ENCODE data around the gene MEOX1.

MEOX1 gene

DNA sequence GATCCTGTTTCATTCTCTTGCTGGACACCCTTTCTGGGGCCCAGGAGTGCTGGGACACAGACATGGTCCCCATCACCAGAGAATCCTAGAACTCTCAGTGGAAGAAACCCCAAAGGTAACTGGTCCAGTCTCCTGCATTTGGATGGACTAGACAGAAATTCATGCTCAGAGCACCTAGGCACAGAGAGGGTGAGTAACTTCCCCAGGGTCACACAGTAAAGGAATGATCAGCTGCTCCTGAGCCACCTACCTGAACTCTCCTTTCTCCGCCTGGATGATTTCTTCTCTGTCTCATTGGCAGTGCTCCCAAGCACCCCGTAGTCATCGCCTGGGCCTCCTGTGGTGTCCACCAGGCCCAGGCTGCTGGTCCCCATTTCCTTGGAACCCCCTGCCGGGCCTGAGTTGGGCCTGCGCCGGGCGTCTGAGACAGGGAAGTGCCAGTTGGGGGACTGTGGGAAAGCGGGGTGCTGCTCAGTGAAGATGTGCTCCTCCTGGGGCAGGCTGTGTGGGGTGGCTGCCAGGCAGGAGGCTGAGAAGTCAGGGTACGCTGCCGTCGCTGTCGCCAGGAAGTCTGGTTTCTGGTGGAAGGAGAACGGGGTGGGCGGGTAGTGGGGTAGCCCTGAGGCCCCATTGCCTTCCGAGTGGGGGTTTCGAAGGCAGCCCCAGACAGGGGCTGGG, 767 bp downstream of the MEOX1 start:
- Histone ChIP-seq H3K9me3 (ENCODE audit: control insufficient read depth in 1 of 2, low read length in 2 of 2) (no peaks in the 10 kb centered on the region), H3K9ac (ENCODE audit: low read depth in 1 of 2, low read length in 2 of 2) (no peak overlapping the region), H3K36me3 (ENCODE audit: control insufficient read depth in 1 of 2, insufficient read depth in 2 of 2, low read length in 2 of 2) (no peaks in the 10 kb centered on the region), H3K4me1 (ENCODE audit: control insufficient read depth in 1 of 2, insufficient read depth in 2 of 2, low read length in 2 of 2) (peaks cover 8 to 9% of the 10 kb centered on the region in 2 donors), H3K4me3 (ENCODE audit: low read depth in 1 of 2, low read length in 2 of 2) (no peak overlapping the region), H3K27ac (ENCODE audit: low read depth, low read length) (no peak overlapping the region), H3K27me3 (ENCODE audit: control insufficient read depth in 1 of 2, insufficient read depth in 2 of 2, low read length in 2 of 2) (no peaks in the 10 kb centered on the region)

DNA sequence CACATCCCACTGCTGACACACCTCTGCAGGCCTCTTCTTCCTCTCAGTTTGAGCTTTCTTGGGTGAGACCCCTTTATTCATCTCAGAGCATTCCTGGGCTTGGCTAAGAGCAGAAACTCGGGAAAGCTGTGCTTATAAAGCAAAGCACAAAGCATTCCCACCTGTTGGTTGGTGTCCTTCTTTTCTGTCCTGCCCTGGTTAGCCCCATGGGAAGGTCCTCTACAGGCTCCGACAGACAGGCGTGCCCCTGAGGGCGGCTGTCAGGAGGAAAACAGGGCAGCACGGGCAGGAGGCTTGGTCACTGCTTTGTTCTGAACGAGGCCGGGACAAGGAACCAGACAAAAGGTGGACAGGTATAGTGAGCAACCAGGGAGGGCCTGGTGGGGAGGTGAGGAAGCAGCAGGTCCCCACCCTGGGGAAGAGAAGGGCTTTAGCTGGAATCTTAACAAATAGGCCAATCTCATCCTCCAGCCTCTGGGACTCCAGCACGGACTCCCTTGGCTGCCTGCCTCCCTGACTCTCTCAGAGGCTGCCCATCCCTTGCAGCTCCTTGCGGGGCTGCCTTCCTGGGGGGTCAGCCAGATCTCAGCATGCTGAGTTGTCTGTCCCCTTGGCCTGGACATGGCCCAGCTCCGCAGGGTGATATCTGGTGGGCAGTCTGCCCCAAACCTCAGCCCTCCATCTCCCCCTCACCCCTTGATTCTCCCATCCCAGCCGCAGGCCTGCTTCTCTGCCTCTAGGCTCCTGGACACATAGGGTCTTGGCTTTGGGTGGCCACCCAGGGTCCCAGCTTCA, 1.7 kb downstream of the MEOX1 start:
- Histone ChIP-seq H3K9me3 (ENCODE audit: control insufficient read depth in 1 of 2, low read length in 2 of 2) (no peaks in the 10 kb centered on the region), H3K9ac (ENCODE audit: low read depth in 1 of 2, low read length in 2 of 2) (no peak overlapping the region), H3K36me3 (ENCODE audit: control insufficient read depth in 1 of 2, insufficient read depth in 2 of 2, low read length in 2 of 2) (no peaks in the 10 kb centered on the region), H3K4me1 (ENCODE audit: control insufficient read depth in 1 of 2, insufficient read depth in 2 of 2, low read length in 2 of 2) (peaks cover 12 to 13% of the 10 kb centered on the region in 2 donors), H3K27ac (ENCODE audit: low read depth, low read length) (no peak overlapping the region), H3K4me3 (ENCODE audit: low read depth in 1 of 2, low read length in 2 of 2) (no peak overlapping the region), H3K27me3 (ENCODE audit: control insufficient read depth in 1 of 2, insufficient read depth in 2 of 2, low read length in 2 of 2) (no peaks in the 10 kb centered on the region)

DNA sequence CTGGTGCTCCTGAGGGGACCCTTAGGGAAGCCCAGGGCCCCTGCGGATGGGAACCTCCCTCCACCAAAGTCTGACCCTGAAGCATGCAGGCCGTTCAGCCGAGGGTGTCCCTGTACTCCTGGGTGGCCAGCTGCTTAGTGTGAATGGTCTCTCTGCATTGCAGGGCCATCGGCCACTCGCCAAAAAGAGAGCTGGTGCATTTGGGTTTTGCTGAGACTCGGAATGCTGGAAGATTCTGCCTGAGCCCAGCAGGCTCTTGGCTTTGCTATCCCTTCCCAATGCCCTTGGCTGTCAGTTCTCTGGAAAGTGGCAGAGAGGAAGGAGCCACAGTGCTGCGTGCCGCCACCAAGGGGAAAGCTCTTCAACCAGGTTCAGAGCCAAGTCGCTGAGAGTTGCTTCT, 2.8 kb downstream of the MEOX1 start:
- no peaks in the 10 kb centered on the region for H3K36me3 ChIP-seq (ENCODE audit: control insufficient read depth in 1 of 2, insufficient read depth in 2 of 2, low read length in 2 of 2)
- no peak overlapping the region for H3K27ac ChIP-seq (ENCODE audit: low read depth, low read length)
- H3K9me3 ChIP-seq (ENCODE audit: control insufficient read depth in 1 of 2, low read length in 2 of 2) = no peaks in the 10 kb centered on the region
- H3K27me3 ChIP-seq (ENCODE audit: control insufficient read depth in 1 of 2, insufficient read depth in 2 of 2, low read length in 2 of 2) = no peaks in the 10 kb centered on the region
- H3K4me1 ChIP-seq (ENCODE audit: control insufficient read depth in 1 of 2, insufficient read depth in 2 of 2, low read length in 2 of 2) = peaks cover 12 to 13% of the 10 kb centered on the region in 2 donors
- no peak overlapping the region for H3K9ac ChIP-seq (ENCODE audit: low read depth in 1 of 2, low read length in 2 of 2)
- H3K4me3 ChIP-seq (ENCODE audit: low read depth in 1 of 2, low read length in 2 of 2) = no peak overlapping the region

DNA sequence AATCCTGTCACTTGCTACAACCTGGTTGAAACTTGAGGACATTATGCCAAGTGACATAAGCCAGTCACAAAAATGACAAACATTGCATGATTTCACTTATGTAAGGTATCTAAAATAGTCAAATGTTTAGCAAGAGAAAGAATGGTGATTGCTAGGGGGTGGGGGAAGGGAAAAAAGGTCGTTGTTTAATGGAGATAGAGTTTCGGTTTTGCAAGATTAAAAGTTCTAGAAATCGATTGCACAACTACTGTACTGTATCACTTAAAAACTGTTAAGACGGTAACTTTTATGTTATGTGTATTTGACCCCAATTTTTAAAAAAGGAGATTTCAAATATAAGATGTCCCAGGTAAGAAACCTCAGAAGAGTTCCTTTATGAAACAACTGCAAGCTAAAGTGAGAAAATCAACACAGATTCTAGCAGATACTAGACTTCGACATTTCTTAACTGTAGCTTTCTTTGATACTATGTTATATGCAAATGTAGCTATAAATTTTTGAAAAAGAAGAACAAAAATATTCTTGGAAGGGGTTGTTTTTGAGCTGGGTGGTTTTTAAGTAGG, 5.9 kb downstream of the MEOX1 start:
- H3K27ac ChIP-seq (ENCODE audit: low read depth, low read length) = no peak overlapping the region
- no peak overlapping the region for H3K9ac ChIP-seq (ENCODE audit: low read depth in 1 of 2, low read length in 2 of 2)
- peaks cover 12 to 13% of the 10 kb centered on the region in 2 donors for H3K4me1 ChIP-seq (ENCODE audit: control insufficient read depth in 1 of 2, insufficient read depth in 2 of 2, low read length in 2 of 2)
- H3K9me3 ChIP-seq (ENCODE audit: control insufficient read depth in 1 of 2, low read length in 2 of 2) = no peaks in the 10 kb centered on the region
- H3K36me3 ChIP-seq (ENCODE audit: control insufficient read depth in 1 of 2, insufficient read depth in 2 of 2, low read length in 2 of 2) = no peaks in the 10 kb centered on the region
- H3K27me3 ChIP-seq (ENCODE audit: control insufficient read depth in 1 of 2, insufficient read depth in 2 of 2, low read length in 2 of 2) = no peaks in the 10 kb centered on the region
- H3K4me3 ChIP-seq (ENCODE audit: low read depth in 1 of 2, low read length in 2 of 2) = peak overlapping the region in 1 of 2 donors; percentile 5

DNA sequence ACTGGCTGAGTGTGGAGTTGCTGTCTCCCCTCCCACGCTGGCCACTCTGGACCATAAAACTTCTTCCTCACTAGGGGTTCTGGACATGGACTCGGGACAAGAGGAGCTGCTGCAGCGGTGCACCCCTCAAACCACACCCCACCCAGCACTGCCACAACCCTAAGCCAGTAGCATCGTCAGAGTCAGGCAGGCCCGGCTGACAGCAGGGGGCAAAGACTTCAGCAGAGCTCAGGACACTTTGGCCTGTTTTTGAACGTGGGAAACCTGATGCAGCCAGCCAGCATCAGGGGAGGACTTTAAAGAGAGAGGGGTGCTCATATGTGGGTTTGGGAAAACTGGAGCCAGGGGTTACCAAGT, 9.6 kb downstream of the MEOX1 start:
- Histone ChIP-seq H3K9me3 (ENCODE audit: control insufficient read depth in 1 of 2, low read length in 2 of 2) (no peaks in the 10 kb centered on the region), H3K27ac (ENCODE audit: low read depth, low read length) (no peak overlapping the region), H3K4me1 (ENCODE audit: control insufficient read depth in 1 of 2, insufficient read depth in 2 of 2, low read length in 2 of 2) (peaks cover 12 to 13% of the 10 kb centered on the region in 2 donors), H3K9ac (ENCODE audit: low read depth in 1 of 2, low read length in 2 of 2) (no peak overlapping the region), H3K36me3 (ENCODE audit: control insufficient read depth in 1 of 2, insufficient read depth in 2 of 2, low read length in 2 of 2) (no peaks in the 10 kb centered on the region), H3K4me3 (ENCODE audit: low read depth in 1 of 2, low read length in 2 of 2) (no peak overlapping the region), H3K27me3 (ENCODE audit: control insufficient read depth in 1 of 2, insufficient read depth in 2 of 2, low read length in 2 of 2) (no peaks in the 10 kb centered on the region)

DNA sequence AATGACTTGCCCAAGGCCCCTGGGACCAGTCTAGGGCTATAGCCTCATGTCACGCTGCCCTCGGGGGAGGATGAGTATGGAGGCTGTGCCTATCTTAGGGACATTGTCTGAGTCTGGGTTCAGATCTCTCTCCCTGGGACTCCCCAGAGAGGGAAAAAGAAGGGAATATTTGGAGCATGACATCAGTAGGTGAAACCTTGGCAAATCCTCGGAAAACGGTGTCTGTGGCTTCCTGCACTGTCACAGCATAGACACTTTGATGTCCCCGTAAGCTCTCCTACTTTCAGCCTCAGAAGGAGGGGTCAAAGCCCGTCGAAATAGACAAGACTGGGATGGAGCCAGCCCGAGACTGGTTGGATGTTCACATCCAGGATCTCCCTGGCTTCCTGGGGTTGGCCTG, 11.3 kb downstream of the MEOX1 start:
- peaks cover 0 to 2% of the 10 kb centered on the region in 2 donors for H3K27me3 ChIP-seq (ENCODE audit: control insufficient read depth in 1 of 2, insufficient read depth in 2 of 2, low read length in 2 of 2)
- H3K36me3 ChIP-seq (ENCODE audit: control insufficient read depth in 1 of 2, insufficient read depth in 2 of 2, low read length in 2 of 2) = no peaks in the 10 kb centered on the region
- no peak overlapping the region for H3K27ac ChIP-seq (ENCODE audit: low read depth, low read length)
- no peaks in the 10 kb centered on the region for H3K9me3 ChIP-seq (ENCODE audit: control insufficient read depth in 1 of 2, low read length in 2 of 2)
- H3K4me3 ChIP-seq (ENCODE audit: low read depth in 1 of 2, low read length in 2 of 2) = no peak overlapping the region
- H3K4me1 ChIP-seq (ENCODE audit: control insufficient read depth in 1 of 2, insufficient read depth in 2 of 2, low read length in 2 of 2) = no peaks in the 10 kb centered on the region
- no peak overlapping the region for H3K9ac ChIP-seq (ENCODE audit: low read depth in 1 of 2, low read length in 2 of 2)

DNA sequence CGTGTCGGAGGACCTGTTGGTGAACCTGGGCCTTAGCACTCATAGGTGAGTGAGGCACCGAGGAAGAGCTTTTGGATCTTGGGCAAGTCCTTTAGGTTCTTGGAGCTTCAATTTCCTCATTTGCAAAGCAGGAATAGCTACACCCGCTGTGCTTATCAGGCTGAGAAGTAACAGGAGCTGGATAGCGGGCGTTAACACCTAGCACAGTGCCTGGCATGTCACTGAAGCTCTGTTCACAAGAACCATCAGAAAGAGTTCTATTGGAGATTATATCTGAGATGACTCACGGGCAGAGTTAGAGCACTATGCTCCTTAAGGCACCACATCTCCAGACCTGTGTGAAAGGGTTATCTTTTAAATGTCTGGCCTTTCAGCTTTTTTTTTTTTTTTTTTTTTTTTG, 12.8 kb downstream of the MEOX1 start:
- no peak overlapping the region for H3K9ac ChIP-seq (ENCODE audit: low read depth in 1 of 2, low read length in 2 of 2)
- no peaks in the 10 kb centered on the region for H3K36me3 ChIP-seq (ENCODE audit: control insufficient read depth in 1 of 2, insufficient read depth in 2 of 2, low read length in 2 of 2)
- H3K9me3 ChIP-seq (ENCODE audit: control insufficient read depth in 1 of 2, low read length in 2 of 2) = no peaks in the 10 kb centered on the region
- H3K27ac ChIP-seq (ENCODE audit: low read depth, low read length) = no peak overlapping the region
- H3K4me1 ChIP-seq (ENCODE audit: control insufficient read depth in 1 of 2, insufficient read depth in 2 of 2, low read length in 2 of 2) = no peaks in the 10 kb centered on the region
- H3K4me3 ChIP-seq (ENCODE audit: low read depth in 1 of 2, low read length in 2 of 2) = no peak overlapping the region
- peaks cover 0 to 2% of the 10 kb centered on the region in 2 donors for H3K27me3 ChIP-seq (ENCODE audit: control insufficient read depth in 1 of 2, insufficient read depth in 2 of 2, low read length in 2 of 2)

DNA sequence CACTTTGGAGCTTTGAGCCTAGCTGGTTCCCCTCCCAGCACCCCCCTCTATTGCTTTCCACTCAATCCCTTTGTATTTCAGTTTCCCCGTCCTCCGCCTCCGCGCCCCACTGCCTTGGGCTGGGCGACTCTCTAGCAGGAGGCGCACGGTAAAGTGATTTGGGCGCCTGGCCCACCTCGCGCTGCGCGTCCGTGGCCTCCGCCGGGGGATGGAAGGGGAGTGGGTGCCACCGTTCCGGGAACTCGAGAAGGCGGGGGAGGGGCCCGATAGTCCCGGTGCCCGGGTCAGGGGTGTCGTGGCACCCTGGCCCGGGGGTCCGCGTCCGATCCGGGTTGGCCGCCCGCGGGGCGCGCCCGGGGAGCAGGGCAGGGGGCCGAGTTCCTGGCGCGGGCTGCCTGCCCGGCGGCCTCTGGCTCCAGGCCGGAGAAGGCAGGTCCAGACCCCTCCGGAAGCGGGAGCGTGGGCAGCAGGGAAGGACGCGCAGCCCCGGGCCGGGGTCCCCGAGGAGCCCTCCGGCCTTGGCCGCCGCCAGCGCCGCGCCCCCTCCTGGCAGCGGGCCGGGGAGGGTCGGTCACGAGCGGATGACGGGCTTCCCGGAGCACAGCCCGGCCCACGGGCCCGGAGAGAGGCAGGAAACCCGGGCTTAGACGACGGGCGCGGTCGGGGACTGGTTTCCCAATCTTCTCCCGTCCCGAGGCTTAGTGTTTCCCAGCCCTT, 15.8 kb downstream of the MEOX1 start:
- peak overlapping the region; percentile 32 to 33 for H3K9ac ChIP-seq (ENCODE audit: low read depth in 1 of 2, low read length in 2 of 2)

DNA sequence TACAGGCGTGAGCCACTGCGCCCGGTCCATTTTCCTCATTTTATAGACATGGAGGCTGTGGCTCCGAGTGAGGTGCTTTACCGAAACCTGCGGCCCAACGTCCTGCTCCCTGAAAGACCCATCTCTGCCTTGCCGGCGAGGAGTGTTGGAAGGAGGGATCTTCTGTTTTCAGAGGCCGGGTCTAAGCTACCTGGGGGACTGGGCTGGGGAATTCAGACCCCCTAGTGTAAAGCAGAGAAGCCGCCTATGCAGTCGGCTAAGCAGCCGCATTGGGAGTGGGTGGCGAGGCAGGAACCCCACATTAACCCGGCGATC, 16.3 kb downstream of the MEOX1 start:
- Histone ChIP-seq H3K36me3 (ENCODE audit: control insufficient read depth in 1 of 2, insufficient read depth in 2 of 2, low read length in 2 of 2) (no peaks in the 10 kb centered on the region), H3K4me3 (ENCODE audit: low read depth in 1 of 2, low read length in 2 of 2) (peak overlapping the region; percentile 42 to 59), H3K4me1 (ENCODE audit: control insufficient read depth in 1 of 2, insufficient read depth in 2 of 2, low read length in 2 of 2) (peaks cover 0 to 5% of the 10 kb centered on the region in 2 donors), H3K9ac (ENCODE audit: low read depth in 1 of 2, low read length in 2 of 2) (no peak overlapping the region), H3K9me3 (ENCODE audit: control insufficient read depth in 1 of 2, low read length in 2 of 2) (no peaks in the 10 kb centered on the region), H3K27ac (ENCODE audit: low read depth, low read length) (peak overlapping the region; percentile 41), H3K27me3 (ENCODE audit: control insufficient read depth in 1 of 2, insufficient read depth in 2 of 2, low read length in 2 of 2) (peaks cover 0 to 2% of the 10 kb centered on the region in 2 donors)

More for the DNA sequence above, 15.8 kb downstream of the MEOX1 start:
- Histone ChIP-seq H3K4me3 (ENCODE audit: low read depth in 1 of 2, low read length in 2 of 2) (peak overlapping the region; percentile 42 to 59), H3K4me1 (ENCODE audit: control insufficient read depth in 1 of 2, insufficient read depth in 2 of 2, low read length in 2 of 2) (no peaks in the 10 kb centered on the region), H3K36me3 (ENCODE audit: control insufficient read depth in 1 of 2, insufficient read depth in 2 of 2, low read length in 2 of 2) (no peaks in the 10 kb centered on the region), H3K9me3 (ENCODE audit: control insufficient read depth in 1 of 2, low read length in 2 of 2) (no peaks in the 10 kb centered on the region), H3K27me3 (ENCODE audit: control insufficient read depth in 1 of 2, insufficient read depth in 2 of 2, low read length in 2 of 2) (peaks cover 0 to 2% of the 10 kb centered on the region in 2 donors), H3K27ac (ENCODE audit: low read depth, low read length) (peak overlapping the region; percentile 41)

DNA sequence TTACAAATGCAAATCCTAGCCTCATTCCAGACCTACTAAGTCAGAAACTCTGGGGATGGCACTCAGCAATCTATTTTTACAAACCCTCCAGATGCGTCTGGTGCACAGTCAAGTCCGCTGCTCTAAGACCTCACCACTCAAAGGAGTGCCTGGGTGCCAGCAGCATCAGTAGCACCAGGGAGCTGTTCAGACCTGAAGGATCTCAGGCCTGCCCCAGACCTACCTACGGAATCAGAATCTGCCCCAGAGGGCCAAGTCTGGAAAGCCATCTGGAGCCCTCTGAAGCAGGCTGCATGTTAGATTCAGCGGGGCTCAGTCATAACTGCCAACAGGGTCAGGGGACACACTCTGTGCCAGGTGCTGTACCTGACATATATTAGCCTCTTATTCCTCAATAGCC, 17.6 kb downstream of the MEOX1 start:
- H3K4me3 ChIP-seq (ENCODE audit: low read depth in 1 of 2, low read length in 2 of 2) = no peak overlapping the region
- H3K36me3 ChIP-seq (ENCODE audit: control insufficient read depth in 1 of 2, insufficient read depth in 2 of 2, low read length in 2 of 2) = no peaks in the 10 kb centered on the region
- H3K9ac ChIP-seq (ENCODE audit: low read depth in 1 of 2, low read length in 2 of 2) = no peak overlapping the region
- no peaks in the 10 kb centered on the region for H3K9me3 ChIP-seq (ENCODE audit: control insufficient read depth in 1 of 2, low read length in 2 of 2)
- H3K27ac ChIP-seq (ENCODE audit: low read depth, low read length) = no peak overlapping the region
- H3K27me3 ChIP-seq (ENCODE audit: control insufficient read depth in 1 of 2, insufficient read depth in 2 of 2, low read length in 2 of 2) = peaks cover 0 to 2% of the 10 kb centered on the region in 2 donors
- H3K4me1 ChIP-seq (ENCODE audit: control insufficient read depth in 1 of 2, insufficient read depth in 2 of 2, low read length in 2 of 2) = peaks cover 0 to 10% of the 10 kb centered on the region in 2 donors

All from duodenal mucosa (tissue), 2 donors.